H1 (cell line): ENCODE data around the gene ZNF618. TPM values are rescaled to one million over a fixed set of nuclear protein-coding genes. Genes with fewer than 3 reads are reported as not detected.

Experiments used
- CHD7 ChIP-seq: fragments of 300-600 bp; sonication (generic); IDR thresholded peaks from 2 replicates; pipeline ENCODE4 v1.7.1; 2012; ENCODE audit warnings: low read length, moderate library complexity, mild to moderate bottlenecking, inconsistent platforms; ENCODE audit not compliant: insufficient replicate concordance
- GABPA ChIP-seq: IDR thresholded peaks from 2 replicates; pipeline ENCODE4 v1.6.1; 2011; ENCODE audit warnings: mild to moderate bottlenecking, low read length, moderate library complexity, borderline replicate concordance; ENCODE audit not compliant: insufficient read depth
- MAX ChIP-seq: IDR thresholded peaks from 2 replicates; pipeline ENCODE4 v1.6.1; 2012; ENCODE audit warnings: inconsistent platforms
- RFX5 ChIP-seq: IDR thresholded peaks from 2 replicates; pipeline ENCODE4 v1.6.1; 2011; ENCODE audit warnings: low read depth, low read length, improper control_type of control experiment, borderline replicate concordance
- TBP ChIP-seq: IDR thresholded peaks from 2 replicates; pipeline ENCODE4 v1.6.1; 2011; ENCODE audit warnings: low read depth, low read length, improper control_type of control experiment
- polyA plus RNA-seq, 7 experiments: library from polyadenylated mRNA; depleted of rRNA in 3 of 7; stranded (reverse) in 5 of 7; unstranded in 2 of 7; fragments of >200 nt in 5 of 7; fragments of 200-250 nt in 2 of 7; gene quantifications; 1 replicate in 5 of 7; 2 replicates in 1 of 7; 4 replicates in 1 of 7; pipeline versions ENCODE4 v1.2.1 to v1.2.3, GENCODE V29; 2011 to 2013; ENCODE audit warnings: missing spikeins in 2 of 7, mixed read lengths in 2 of 7
- total RNA-seq: library from RNA; stranded (reverse); fragmentation: NEBNext Ultra II Directional; extraction: Animal tissue kit (Norgen Biotek cat#: 25700); gene quantifications from 2 replicates; pipeline ENCODE4 v1.2.1, GENCODE V29; 2021

Gene ZNF618
- total and polyA plus RNA-seq, 2 of the 8 experiments (the other 6 are each of a cell fraction or from before 2014, with no cell fraction given): 9.6 to 28.5 TPM

DNA sequence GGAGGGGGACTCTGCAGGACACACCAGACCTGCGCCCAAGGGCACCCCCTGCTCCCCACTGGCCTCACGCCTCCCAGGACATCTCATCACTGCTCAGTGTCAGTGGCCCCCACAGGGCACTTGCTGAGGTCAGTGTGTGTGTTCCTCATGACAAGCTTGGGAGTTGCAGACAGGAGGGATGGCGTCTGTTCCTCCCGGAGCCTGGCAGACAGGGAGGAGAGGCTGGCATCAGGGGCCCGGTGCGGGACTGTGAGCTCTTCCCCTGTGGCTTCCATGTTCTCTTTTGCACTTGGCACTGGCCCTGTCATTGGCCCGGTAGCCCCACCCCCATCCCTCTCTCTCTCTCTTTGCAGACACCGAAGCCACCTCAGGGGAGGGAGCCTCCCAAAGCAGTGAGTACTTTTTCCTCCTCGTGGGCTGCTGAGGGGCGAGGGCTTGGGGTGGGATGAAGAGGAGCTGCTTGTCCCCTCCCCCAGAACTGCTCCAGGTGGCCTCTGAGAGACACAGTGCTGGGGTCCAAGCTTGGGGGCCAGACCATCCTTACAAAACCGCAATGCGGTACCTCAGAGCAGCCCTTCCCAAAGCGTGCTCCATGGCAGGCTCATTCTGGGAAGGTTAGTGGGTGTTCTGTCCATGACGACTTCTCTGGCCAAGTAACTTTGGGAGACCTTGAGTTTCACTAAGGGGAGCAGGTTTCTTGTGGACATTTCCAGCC, 126.3 kb downstream of the ZNF618 start (continued):
- no peak for TF ChIP-seq RFX5
- no peak for TF ChIP-seq GABPA
- no peak for TF ChIP-seq MAX
- TF ChIP-seq TBP: no peak
- no peak for TF ChIP-seq CHD7
